DMS114 treated with DMSO at 0.1 percent for 48 hours (cell line): Measurements from ENCODE around the gene KXD1.
A peak's percentile ranks its signal among the peaks of the same experiment; 100 is the strongest.
"Not testable (repeated sequence)": the region's sequence is repeated elsewhere in the genome, so short reads cannot be mapped to it uniquely, and the experiment has no call there.

Experiments used
- DNase-seq: peaks from one replicate; lab custom pipeline; 2025; ENCODE audit not compliant: unreplicated experiment; lab: John Stamatoyannopoulos, UW

KXD1 gene

DNA sequence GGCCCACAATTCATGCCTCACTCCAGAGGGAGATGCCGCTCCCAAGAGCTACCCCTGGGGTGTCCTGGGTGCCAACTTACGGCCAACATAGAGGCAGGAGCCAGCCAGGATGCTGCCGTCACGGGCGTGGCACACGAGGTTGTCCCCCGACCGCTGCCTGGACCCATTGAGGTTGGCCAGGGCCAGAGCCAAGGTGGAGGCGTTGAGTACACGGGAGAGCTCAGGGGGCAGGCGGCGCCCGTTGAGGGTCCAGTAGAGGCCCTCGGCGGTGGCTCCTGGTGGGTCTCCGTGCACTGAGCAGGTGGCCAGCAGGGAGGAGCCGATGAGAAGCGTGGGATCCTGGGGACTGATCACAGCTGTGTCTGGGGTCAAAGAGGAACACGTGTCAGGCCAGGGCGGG lies 41.8 kb downstream of the KXD1 start:
- no peak for DNase-seq

GRCh38 chr19:18600692-18601397 lies 43.2 kb downstream of the KXD1 start:
- DNase-seq = not testable (repeated sequence)

DNA sequence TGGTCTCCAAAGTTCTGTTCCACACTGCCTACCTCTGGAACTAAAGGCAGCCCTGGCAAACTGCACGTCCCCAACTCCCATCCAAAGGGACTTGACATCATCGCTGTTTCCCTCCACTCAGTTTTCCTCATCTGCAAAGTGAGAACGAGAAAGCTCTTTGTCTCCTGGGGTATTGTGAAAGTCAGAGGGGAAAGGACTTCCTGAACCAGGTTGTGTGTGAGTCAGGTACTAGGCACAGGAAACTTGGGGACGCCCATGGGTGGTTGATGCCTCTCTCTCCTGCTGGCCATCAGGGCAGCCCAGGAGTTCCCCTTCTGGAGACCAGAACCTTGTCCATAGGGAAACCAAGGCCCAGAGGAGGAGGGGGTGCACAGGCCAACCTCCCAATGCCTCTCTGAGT lies 44.2 kb downstream of the KXD1 start:
- no peak for DNase-seq

DNA sequence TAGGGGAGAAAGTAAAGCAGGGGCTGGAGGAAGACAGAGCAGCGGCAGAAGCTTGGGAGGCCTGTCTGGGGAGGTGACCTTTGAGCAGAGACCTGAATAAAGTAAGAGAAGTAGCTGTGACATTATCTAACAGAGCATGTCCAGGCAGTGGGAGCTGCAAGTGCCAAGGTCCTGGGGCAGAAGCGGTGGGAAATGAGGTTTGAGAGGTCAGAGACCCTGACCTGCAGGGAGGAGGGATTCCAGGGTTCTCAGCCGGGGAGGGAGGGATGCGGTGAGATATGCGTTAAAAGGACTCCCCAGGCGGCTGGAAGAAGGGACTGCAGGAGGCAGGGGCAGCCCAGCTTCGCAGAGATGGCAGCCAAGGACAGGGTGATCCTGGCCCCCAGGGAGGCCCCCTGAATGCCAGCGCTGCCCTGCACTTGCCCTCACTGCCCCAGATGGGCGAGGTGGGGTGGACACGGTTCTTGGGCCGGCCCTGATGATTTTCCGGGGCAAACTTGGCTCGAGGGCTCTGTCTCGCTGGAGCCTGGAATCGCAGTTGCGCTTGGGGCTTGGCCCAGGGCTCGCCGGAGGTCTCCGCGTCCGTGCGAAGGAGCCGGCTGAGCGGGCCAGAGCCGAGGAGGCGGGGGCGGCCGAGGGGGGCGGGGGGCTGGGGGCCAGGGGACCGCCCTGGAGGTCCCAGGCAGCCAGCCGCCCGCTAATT lies 45.7 kb downstream of the KXD1 start:
- peak; percentile 33 for DNase-seq

- no peak for DNase-seq
Observed at GRCh38 chr19:18603958-18604819, 46.5 kb downstream of the KXD1 start.

- no peak for DNase-seq
Observed at GRCh38 chr19:18604820-18605159, 47.1 kb downstream of the KXD1 start.

- DNase-seq = no peak
Observed at GRCh38 chr19:18605196-18605545, 47.5 kb downstream of the KXD1 start.

- DNase-seq = no peak
Observed at GRCh38 chr19:18605546-18606280, 48.0 kb downstream of the KXD1 start.

DNA sequence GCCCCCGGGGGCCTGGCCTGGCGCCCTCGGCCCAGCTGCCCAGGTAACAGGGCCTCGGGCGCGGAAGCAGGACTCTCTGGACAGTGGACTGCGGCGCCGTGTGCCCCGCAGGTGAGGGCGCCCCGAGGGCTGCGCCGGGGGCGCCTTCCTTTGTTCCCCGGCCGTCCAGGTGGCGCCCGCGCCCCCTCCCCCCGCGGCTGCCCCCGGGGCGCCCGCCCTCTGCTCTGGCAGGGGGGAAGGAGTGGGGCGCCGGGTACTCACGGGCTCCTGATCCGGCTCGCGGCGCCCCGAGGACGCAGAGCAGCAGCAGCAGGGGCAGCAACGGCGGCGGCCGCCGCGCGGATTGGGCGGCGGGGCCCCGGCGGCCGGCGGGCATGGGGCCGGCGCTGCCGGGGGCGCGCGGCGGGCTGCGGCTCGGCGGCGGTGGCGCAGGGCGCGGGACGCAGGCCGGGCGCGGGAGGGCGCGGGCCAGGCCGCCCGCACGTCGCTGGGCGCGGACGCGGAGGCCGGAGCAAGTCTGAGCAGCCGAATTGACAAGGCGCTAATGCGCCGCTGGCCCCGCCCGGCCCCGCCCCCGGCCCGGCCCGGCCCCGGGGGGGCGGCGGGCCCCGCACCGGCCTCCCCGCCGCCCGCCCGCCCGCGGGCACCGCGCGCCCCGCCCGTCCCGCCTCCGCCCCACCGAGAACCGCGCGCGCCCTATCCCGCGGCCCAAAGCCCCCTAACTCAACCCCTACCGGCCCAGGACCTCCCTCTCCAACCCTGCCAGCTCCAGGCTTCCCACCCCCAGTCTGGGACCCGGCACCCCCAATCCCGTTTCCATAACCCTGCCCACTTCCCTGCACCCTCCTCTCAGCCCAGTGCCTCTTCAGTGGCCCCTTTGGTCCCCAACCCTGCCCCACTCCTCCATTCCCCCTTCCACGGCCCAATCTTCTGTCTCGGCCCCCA lies 48.9 kb downstream of the KXD1 start, which contains the start of gene CRLF1:
Gene CRLF1, minus strand, starts transcription at position 519 of the 945 bp plus-strand sequence. Its CDS starts 143 bp downstream, at position 376.
- no peak for DNase-seq

DNA sequence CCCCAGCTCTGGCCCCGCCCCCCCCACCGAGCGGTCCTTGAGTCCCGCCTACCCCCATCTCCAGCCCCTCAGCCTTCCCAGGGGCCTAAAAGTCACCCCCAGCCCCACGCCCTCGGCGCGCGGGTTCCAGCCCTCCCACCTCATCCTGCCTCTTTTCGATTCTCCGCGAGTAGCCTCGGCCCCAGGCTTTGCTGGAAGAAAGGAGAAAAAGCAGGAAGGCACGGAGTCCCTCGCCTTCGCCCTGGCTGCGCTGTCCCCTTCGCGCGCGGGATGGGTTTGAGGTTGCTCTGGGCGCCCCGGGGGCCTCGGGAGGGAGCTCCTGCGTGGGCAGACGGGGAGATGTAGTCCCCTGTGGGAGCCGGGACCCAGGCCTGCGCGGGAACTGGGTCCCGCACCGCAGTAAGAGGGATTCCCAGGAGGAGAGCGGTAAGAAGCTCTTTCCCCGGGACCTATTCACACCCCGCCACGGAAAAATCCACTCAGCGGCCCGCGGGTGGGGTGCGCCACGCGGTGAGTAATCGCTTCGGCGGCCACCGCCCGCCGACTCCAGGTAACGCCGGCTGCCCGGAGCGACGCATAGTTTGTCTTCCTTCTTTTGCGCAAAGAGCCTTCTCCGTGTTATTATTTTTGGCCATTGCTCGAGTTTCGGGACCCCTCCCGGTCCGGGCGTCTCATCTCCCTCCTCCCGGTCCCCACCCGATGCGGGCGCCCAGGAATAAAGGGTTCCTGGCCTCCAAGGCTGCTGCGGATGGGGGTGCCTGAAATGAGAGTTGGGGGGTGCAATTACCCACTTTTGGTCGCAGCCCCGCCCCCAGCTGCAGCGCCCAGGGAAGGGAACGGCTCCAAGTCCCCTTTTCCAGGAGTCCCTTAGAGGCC lies 49.8 kb downstream of the KXD1 start:
- DNase-seq = no peak

DNA sequence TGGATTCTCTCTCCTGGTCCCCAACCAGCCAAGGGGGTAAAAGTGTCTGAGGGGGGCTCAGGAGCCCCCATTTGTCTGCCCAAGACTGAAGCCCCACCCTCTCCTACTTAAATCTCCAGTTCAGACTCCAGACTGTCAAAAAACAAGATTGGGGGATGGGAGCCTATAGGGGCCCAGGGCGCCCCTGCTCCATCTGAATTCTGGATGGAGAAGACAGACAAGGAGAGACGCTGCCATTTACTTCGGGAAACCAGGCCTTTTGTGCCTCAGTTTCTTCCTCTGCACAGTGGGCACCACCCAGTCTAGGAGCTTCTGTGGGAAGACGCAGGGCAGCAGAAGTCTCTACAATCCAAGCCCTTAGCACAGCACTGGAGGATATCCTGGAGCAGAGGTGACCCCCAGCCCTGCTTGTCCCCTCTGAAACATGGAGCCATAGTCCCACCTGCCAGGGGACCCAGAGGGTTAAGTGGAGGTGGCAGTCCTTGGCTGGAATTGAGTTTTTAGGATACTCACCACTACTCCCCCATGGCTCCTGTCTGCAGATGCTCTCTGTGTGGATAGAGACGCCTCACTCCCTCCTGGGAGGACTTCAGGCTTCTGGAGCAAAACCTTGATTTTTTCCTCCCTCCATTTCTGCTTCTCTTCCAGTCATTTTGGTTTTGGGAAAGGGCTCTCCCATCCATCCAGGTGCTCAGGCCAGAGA lies 50.6 kb downstream of the KXD1 start:
- DNase-seq = no peak

DNA sequence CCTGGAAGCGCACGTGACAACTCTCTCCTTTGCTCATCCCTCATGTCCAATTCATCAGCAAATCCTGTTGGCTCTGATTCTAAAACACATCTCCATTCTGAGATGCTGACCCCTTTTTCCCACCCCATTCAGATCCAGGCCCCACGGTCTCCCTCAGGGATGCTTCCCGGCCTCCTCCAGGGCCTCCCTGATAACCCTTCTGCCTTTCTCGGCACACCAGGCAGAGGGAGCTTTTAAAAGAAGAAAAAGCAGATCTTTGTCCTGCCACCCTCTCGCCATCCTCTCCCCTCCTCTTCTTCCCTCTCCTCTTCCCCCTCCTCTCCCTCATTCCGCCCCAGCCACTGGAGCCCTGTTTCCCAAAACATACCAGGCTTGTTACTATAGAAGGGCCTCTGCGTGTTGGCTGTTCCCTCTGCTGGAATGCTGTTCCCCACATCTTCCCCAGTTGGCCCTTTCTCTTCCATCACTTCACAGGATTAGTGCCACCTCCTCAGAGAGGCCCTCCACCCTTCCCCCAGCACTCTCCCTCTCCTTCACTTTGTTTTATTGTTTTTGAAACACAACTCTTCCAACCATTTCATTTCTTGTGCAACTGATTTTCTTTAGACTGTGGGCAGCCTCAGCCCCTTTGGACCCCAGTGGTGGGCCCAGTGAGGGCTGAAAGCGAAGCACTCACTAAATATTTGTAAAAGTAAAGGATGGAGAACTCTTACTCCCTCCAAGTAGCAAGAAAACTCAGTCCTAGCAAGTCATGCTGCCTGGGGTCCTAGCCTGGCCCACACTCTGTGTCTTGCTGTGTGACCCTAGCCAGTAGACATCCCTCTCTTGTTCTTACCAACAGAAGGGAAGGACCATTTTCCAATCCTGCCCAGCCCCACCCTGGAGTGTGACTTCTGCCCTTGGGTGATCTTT lies 51.4 kb downstream of the KXD1 start:
- no peak for DNase-seq

- DNase-seq = no peak
Observed at GRCh38 chr19:18609717-18610051, 52.0 kb downstream of the KXD1 start.

DNA sequence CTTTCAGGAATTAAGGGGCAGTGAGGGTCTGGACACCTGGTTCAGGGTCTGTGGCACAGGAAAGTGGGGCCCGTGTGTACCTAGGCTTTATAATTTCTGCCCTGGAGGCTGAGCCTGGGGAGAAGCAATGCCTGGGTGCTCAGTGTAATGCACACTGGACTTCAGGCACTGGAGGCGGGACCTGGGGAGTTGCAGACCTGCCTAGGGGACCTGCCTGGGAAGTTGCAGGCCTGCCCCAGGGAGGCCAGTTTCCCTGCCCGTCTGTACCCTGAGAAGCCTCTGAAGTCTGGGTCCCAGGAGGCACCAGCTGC lies 52.5 kb downstream of the KXD1 start:
- no peak for DNase-seq

GRCh38 chr19:18610556-18611326 lies 53.1 kb downstream of the KXD1 start:
- DNase-seq = no peak

GRCh38 chr19:18611327-18612050 lies 53.8 kb downstream of the KXD1 start:
- no peak for DNase-seq
